H1 (cell line): ENCODE measurements around the gene SH2D7. TPM values are rescaled to one million over a fixed set of nuclear protein-coding genes. Genes with fewer than 3 reads are reported as not detected.

Source experiments
- HDAC2 ChIP-seq, 2 experiments: fragments of 300-600 bp in 1 of 2; sonication (generic) in 1 of 2; IDR thresholded peaks; 2 replicates each; pipeline ENCODE4 v1.6.1; 2011 to 2012; ENCODE audit warnings: low read depth in 2 of 2, low read length in 2 of 2, mild to moderate bottlenecking in 2 of 2, moderate library complexity in 2 of 2, borderline replicate concordance in 1 of 2, inconsistent platforms in 1 of 2
- PHF8 ChIP-seq: fragments of 200-600 bp; sonication (generic); conservative IDR thresholded peaks from 2 replicates; pipeline ENCODE4 v1.7.1; 2012; ENCODE audit warnings: low read depth, mild to moderate bottlenecking, inconsistent platforms, low read length, moderate library complexity
- POLR2AphosphoS5 ChIP-seq: IDR thresholded peaks from 2 replicates; pipeline ENCODE4 v1.6.1; 2011; ENCODE audit warnings: low read depth, low read length
- SUZ12 ChIP-seq: fragments of 200-600 bp; sonication (generic); IDR thresholded peaks from 2 replicates; pipeline ENCODE4 v1.6.1; 2012; ENCODE audit warnings: mild to moderate bottlenecking, inconsistent platforms, low read length, moderate library complexity, mixed read lengths
- polyA plus RNA-seq, 7 experiments: library from polyadenylated mRNA; depleted of rRNA in 3 of 7; stranded (reverse) in 5 of 7; unstranded in 2 of 7; fragments of >200 nt in 5 of 7; fragments of 200-250 nt in 2 of 7; gene quantifications; 1 replicate in 5 of 7; 2 replicates in 1 of 7; 4 replicates in 1 of 7; pipeline versions ENCODE4 v1.2.1 to v1.2.3, GENCODE V29; 2011 to 2013; ENCODE audit warnings: missing spikeins in 2 of 7, mixed read lengths in 2 of 7
- total RNA-seq: library from RNA; stranded (reverse); fragmentation: NEBNext Ultra II Directional; extraction: Animal tissue kit (Norgen Biotek cat#: 25700); gene quantifications from 2 replicates; pipeline ENCODE4 v1.2.1, GENCODE V29; 2021
- TF ChIP-seq, protein P1 (sequence below): fragments of 300-600 bp; sonication (generic); IDR thresholded peaks from 2 replicates; pipeline ENCODE4 v1.7.1; 2012; ENCODE audit warnings: low read length, moderate library complexity, mild to moderate bottlenecking, inconsistent platforms; ENCODE audit not compliant: insufficient replicate concordance
- TF ChIP-seq, protein P2 (sequence below), 3 experiments: IDR thresholded peaks; 1 replicate in 2 of 3; 2 replicates in 1 of 3; pipeline versions ENCODE4 v1.5.1 to v1.6.1; 2011; ENCODE audit warnings: low read length in 3 of 3, mild to moderate bottlenecking in 3 of 3, inconsistent platforms in 2 of 3, low read depth in 1 of 3, moderate library complexity in 1 of 3; ENCODE audit not compliant: insufficient read depth in 1 of 3; ENCODE audit errors: control extremely low read depth in 1 of 3

SH2D7 gene
- total and polyA plus RNA-seq, 2 of the 8 experiments (the other 6 are each of a cell fraction or from before 2014, with no cell fraction given) = not detected

DNA sequence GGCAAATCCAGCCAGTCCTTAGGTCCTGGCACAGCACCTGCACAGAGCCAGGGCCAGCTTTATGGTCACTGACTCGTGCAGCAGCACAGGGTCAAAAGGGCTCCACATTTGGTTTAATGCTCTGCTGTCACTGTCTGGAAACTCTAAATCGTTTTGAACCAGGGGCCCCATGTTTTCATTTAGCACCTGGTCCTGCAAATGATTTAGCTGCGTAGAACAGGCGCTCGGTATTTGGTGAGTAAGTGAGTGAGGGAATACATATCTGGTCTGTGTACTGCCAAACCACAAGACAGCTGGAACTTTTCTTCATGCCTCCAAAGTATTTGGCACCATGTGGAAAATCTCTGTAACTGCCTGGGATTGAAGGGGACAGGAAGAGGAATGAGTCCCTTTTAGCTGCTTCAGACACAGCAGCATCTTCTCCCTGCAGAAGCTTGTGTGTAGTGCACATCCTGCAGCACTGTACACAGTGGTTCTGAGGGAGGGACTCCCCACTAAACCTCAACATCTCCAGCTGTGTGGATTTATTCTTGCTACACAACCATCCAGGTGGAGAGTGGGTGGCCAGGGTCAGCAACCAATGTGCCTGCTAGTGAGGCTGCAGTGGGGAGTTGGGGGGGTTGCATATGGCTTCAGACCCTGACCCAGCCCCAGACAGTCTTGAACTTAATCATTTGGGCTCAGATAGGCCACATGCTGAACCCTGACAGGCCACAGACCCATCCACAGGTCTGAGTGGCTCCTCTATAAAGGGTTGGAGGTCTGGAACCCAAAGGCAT lies 1.1 kb downstream of the SH2D7 start (continued):
- TF ChIP-seq, protein P1, sequence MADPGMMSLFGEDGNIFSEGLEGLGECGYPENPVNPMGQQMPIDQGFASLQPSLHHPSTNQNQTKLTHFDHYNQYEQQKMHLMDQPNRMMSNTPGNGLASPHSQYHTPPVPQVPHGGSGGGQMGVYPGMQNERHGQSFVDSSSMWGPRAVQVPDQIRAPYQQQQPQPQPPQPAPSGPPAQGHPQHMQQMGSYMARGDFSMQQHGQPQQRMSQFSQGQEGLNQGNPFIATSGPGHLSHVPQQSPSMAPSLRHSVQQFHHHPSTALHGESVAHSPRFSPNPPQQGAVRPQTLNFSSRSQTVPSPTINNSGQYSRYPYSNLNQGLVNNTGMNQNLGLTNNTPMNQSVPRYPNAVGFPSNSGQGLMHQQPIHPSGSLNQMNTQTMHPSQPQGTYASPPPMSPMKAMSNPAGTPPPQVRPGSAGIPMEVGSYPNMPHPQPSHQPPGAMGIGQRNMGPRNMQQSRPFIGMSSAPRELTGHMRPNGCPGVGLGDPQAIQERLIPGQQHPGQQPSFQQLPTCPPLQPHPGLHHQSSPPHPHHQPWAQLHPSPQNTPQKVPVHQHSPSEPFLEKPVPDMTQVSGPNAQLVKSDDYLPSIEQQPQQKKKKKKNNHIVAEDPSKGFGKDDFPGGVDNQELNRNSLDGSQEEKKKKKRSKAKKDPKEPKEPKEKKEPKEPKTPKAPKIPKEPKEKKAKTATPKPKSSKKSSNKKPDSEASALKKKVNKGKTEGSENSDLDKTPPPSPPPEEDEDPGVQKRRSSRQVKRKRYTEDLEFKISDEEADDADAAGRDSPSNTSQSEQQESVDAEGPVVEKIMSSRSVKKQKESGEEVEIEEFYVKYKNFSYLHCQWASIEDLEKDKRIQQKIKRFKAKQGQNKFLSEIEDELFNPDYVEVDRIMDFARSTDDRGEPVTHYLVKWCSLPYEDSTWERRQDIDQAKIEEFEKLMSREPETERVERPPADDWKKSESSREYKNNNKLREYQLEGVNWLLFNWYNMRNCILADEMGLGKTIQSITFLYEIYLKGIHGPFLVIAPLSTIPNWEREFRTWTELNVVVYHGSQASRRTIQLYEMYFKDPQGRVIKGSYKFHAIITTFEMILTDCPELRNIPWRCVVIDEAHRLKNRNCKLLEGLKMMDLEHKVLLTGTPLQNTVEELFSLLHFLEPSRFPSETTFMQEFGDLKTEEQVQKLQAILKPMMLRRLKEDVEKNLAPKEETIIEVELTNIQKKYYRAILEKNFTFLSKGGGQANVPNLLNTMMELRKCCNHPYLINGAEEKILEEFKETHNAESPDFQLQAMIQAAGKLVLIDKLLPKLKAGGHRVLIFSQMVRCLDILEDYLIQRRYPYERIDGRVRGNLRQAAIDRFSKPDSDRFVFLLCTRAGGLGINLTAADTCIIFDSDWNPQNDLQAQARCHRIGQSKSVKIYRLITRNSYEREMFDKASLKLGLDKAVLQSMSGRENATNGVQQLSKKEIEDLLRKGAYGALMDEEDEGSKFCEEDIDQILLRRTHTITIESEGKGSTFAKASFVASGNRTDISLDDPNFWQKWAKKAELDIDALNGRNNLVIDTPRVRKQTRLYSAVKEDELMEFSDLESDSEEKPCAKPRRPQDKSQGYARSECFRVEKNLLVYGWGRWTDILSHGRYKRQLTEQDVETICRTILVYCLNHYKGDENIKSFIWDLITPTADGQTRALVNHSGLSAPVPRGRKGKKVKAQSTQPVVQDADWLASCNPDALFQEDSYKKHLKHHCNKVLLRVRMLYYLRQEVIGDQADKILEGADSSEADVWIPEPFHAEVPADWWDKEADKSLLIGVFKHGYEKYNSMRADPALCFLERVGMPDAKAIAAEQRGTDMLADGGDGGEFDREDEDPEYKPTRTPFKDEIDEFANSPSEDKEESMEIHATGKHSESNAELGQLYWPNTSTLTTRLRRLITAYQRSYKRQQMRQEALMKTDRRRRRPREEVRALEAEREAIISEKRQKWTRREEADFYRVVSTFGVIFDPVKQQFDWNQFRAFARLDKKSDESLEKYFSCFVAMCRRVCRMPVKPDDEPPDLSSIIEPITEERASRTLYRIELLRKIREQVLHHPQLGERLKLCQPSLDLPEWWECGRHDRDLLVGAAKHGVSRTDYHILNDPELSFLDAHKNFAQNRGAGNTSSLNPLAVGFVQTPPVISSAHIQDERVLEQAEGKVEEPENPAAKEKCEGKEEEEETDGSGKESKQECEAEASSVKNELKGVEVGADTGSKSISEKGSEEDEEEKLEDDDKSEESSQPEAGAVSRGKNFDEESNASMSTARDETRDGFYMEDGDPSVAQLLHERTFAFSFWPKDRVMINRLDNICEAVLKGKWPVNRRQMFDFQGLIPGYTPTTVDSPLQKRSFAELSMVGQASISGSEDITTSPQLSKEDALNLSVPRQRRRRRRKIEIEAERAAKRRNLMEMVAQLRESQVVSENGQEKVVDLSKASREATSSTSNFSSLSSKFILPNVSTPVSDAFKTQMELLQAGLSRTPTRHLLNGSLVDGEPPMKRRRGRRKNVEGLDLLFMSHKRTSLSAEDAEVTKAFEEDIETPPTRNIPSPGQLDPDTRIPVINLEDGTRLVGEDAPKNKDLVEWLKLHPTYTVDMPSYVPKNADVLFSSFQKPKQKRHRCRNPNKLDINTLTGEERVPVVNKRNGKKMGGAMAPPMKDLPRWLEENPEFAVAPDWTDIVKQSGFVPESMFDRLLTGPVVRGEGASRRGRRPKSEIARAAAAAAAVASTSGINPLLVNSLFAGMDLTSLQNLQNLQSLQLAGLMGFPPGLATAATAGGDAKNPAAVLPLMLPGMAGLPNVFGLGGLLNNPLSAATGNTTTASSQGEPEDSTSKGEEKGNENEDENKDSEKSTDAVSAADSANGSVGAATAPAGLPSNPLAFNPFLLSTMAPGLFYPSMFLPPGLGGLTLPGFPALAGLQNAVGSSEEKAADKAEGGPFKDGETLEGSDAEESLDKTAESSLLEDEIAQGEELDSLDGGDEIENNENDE = no peak
- TF ChIP-seq SUZ12 = no peak
- TF ChIP-seq, protein P2, sequence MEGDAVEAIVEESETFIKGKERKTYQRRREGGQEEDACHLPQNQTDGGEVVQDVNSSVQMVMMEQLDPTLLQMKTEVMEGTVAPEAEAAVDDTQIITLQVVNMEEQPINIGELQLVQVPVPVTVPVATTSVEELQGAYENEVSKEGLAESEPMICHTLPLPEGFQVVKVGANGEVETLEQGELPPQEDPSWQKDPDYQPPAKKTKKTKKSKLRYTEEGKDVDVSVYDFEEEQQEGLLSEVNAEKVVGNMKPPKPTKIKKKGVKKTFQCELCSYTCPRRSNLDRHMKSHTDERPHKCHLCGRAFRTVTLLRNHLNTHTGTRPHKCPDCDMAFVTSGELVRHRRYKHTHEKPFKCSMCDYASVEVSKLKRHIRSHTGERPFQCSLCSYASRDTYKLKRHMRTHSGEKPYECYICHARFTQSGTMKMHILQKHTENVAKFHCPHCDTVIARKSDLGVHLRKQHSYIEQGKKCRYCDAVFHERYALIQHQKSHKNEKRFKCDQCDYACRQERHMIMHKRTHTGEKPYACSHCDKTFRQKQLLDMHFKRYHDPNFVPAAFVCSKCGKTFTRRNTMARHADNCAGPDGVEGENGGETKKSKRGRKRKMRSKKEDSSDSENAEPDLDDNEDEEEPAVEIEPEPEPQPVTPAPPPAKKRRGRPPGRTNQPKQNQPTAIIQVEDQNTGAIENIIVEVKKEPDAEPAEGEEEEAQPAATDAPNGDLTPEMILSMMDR (IDR thresholded peaks at IDR 0.05; ENCODE audit: control extremely low read depth in 1 of 3, insufficient read depth in 1 of 3, low read depth in 1 of 3, low read length in 3 of 3) = no peak
- TF ChIP-seq HDAC2 (IDR thresholded peaks at IDR 0.05; ENCODE audit: borderline replicate concordance in 1 of 2, low read depth in 2 of 2, low read length in 2 of 2) = no peak
- no peak for TF ChIP-seq POLR2AphosphoS5
- no peak for TF ChIP-seq PHF8
- TF ChIP-seq, all 59 proteins: peak for 0
